Transverse colon (tissue), 3 donors: ENCODE data around the gene PXDC1.

Source experiments
- POLR2A ChIP-seq: fragments of 450-650 bp; IDR thresholded peaks from one replicate; pipeline ENCODE4 v1.6.1; 2016; ENCODE audit warnings: antibody characterized with exemption, mild to moderate bottlenecking, moderate library complexity
- TF ChIP-seq, protein P1 (sequence below), 5 experiments: fragments of 200-600 bp in 3 of 5; fragments of 450-650 bp in 2 of 5; sonication (generic) in 3 of 5; IDR thresholded peaks; 1 replicate in 2 of 5; 2 replicates in 3 of 5; pipeline ENCODE4 v1.5.1; 2016 to 2017; ENCODE audit warnings: antibody characterized with exemption in 5 of 5, inconsistent platforms in 3 of 5, mild to moderate bottlenecking in 2 of 5, moderate library complexity in 1 of 5

DNA sequence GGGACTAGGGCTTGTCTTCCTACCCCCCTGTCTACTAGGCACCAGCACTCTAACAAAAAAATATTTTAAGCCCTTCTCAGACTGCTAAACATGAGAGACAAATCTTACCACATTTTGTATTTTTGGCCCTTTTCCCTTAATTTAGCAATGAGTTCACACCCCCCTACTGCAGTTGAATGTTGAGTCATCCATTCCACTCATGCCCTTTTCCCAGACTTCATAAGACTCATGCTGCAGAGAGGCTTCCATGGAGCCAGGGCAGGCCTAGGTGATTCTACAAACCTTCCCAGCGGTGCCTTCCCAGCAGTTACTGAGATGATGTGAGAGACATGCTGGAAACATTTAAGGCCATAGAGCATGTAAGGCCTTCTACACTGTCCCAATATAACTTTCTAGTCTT lies 53.9 kb downstream of the PXDC1 start:
- TF ChIP-seq POLR2A: no peak
- TF ChIP-seq, protein P1, sequence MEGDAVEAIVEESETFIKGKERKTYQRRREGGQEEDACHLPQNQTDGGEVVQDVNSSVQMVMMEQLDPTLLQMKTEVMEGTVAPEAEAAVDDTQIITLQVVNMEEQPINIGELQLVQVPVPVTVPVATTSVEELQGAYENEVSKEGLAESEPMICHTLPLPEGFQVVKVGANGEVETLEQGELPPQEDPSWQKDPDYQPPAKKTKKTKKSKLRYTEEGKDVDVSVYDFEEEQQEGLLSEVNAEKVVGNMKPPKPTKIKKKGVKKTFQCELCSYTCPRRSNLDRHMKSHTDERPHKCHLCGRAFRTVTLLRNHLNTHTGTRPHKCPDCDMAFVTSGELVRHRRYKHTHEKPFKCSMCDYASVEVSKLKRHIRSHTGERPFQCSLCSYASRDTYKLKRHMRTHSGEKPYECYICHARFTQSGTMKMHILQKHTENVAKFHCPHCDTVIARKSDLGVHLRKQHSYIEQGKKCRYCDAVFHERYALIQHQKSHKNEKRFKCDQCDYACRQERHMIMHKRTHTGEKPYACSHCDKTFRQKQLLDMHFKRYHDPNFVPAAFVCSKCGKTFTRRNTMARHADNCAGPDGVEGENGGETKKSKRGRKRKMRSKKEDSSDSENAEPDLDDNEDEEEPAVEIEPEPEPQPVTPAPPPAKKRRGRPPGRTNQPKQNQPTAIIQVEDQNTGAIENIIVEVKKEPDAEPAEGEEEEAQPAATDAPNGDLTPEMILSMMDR (IDR thresholded peaks at IDR 0.05): no peak
